H1 (cell line): ENCODE data around the gene CASKIN2. TPM values are rescaled to one million over a fixed set of nuclear protein-coding genes. Genes with fewer than 3 reads are reported as not detected.

ENCODE experiments used
- CHD7 ChIP-seq: fragments of 300-600 bp; sonication (generic); IDR thresholded peaks from 2 replicates; pipeline ENCODE4 v1.7.1; 2012; ENCODE audit warnings: low read length, moderate library complexity, mild to moderate bottlenecking, inconsistent platforms; ENCODE audit not compliant: insufficient replicate concordance
- CTBP2 ChIP-seq: IDR thresholded peaks from 2 replicates; pipeline ENCODE4 v1.7.0; 2011; ENCODE audit warnings: borderline replicate concordance, mild to moderate bottlenecking, moderate library complexity, mixed read lengths, low read length; ENCODE audit not compliant: insufficient read depth, insufficient read length
- CTCF ChIP-seq, 3 experiments: IDR thresholded peaks; 1 replicate in 2 of 3; 2 replicates in 1 of 3; pipeline versions ENCODE4 v1.5.1 to v1.6.1; 2011; ENCODE audit warnings: low read length in 3 of 3, mild to moderate bottlenecking in 3 of 3, inconsistent platforms in 2 of 3, low read depth in 1 of 3, moderate library complexity in 1 of 3; ENCODE audit not compliant: insufficient read depth in 1 of 3; ENCODE audit errors: control extremely low read depth in 1 of 3
- FOSL1 ChIP-seq: IDR thresholded peaks from 2 replicates; pipeline ENCODE4 v1.6.1; 2011; ENCODE audit warnings: mild to moderate bottlenecking, low read depth, low read length, moderate library complexity; ENCODE audit not compliant: insufficient read depth
- JUN ChIP-seq: IDR thresholded peaks from 2 replicates; pipeline ENCODE4 v1.6.1; 2011; ENCODE audit warnings: low read depth, mild to moderate bottlenecking, improper control_type of control experiment, low read length
- MAX ChIP-seq: IDR thresholded peaks from 2 replicates; pipeline ENCODE4 v1.6.1; 2012; ENCODE audit warnings: inconsistent platforms
- RAD21 ChIP-seq, 2 experiments: IDR thresholded peaks in 1 of 2; conservative IDR thresholded peaks in 1 of 2; 2 replicates each; pipeline ENCODE4 v1.6.1; 2011; ENCODE audit warnings: low read depth in 2 of 2, low read length in 2 of 2, improper control_type of control experiment in 1 of 2, inconsistent platforms in 1 of 2, mild to moderate bottlenecking in 1 of 2, moderate library complexity in 1 of 2
- TAF7 ChIP-seq: optimal IDR thresholded peaks from 2 replicates; pipeline ENCODE3; 2011; ENCODE audit warnings: low read depth, mild to moderate bottlenecking, inconsistent platforms, low read length, moderate library complexity, borderline replicate concordance
- polyA plus RNA-seq, 7 experiments: library from polyadenylated mRNA; depleted of rRNA in 3 of 7; stranded (reverse) in 5 of 7; unstranded in 2 of 7; fragments of >200 nt in 5 of 7; fragments of 200-250 nt in 2 of 7; gene quantifications; 1 replicate in 5 of 7; 2 replicates in 1 of 7; 4 replicates in 1 of 7; pipeline versions ENCODE4 v1.2.1 to v1.2.3, GENCODE V29; 2011 to 2013; ENCODE audit warnings: missing spikeins in 2 of 7, mixed read lengths in 2 of 7
- total RNA-seq: library from RNA; stranded (reverse); fragmentation: NEBNext Ultra II Directional; extraction: Animal tissue kit (Norgen Biotek cat#: 25700); gene quantifications from 2 replicates; pipeline ENCODE4 v1.2.1, GENCODE V29; 2021

Gene CASKIN2
- total and polyA plus RNA-seq, 2 of the 8 experiments (the other 6 are each of a cell fraction or from before 2014, with no cell fraction given): 6.7 to 32.3 TPM

DNA sequence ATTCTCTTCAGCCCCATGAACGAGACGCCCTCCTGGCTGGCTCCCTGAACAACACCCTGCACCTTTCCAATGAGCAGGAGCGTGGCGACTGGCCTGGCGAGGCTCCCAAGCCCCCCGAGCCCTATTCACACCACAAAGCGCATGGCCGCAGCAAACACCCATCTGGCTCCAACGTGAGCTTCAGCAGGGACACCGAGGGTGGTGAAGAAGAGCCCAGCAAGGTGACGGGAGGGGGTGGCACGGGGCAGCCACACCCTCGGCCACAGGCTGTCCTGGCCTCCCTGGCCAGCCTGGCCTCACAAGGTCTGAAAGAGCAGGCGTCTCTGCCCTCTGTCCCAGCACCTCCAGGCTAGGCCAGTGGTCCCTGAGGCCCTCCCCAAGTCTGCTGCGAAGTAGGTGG, 23.7 kb downstream of the CASKIN2 start (continued):
- TF ChIP-seq CHD7 (no peak), MAX (no peak), TAF7 (no peak), JUN (no peak), FOSL1 (no peak), CTBP2 (no peak), RAD21 (IDR thresholded peaks at IDR 0.05 in 1 of 2, conservative IDR thresholded peaks at IDR 0.05 in 1 of 2; ENCODE audit: low read depth in 2 of 2, low read length in 2 of 2) (no peak), CTCF (IDR thresholded peaks at IDR 0.05; ENCODE audit: control extremely low read depth in 1 of 3, insufficient read depth in 1 of 3, low read depth in 1 of 3, low read length in 3 of 3) (no peak)
